ENCODE measurements around the gene DNAH8.

DNAH8 gene

GRCh38 chr6:38750968-38751615, 36.0 kb downstream of the DNAH8 start:
- no peak overlapping the region for H3K4me3 ChIP-seq (IDR thresholded peaks at IDR 0.05; ENCODE audit: insufficient read depth, low read depth, low read length)
- H3K27me3 ChIP-seq (ENCODE audit: insufficient read depth, low read depth) = no peaks in the 10 kb centered on the region
- no peak overlapping the region for H3K9ac ChIP-seq
- TF ChIP-seq CTCF (conservative IDR thresholded peaks at IDR 0.05; ENCODE audit: low read depth, low read length) = no peak
- H4K20me1 ChIP-seq (ENCODE audit: insufficient read depth) = no peaks in the 10 kb centered on the region
- H3K4me2 ChIP-seq = no peak overlapping the region
- no peak overlapping the region for H3K27ac ChIP-seq
- no peaks in the 10 kb centered on the region for H3K79me2 ChIP-seq (ENCODE audit: insufficient read depth, low read depth)
- H3K36me3 ChIP-seq (ENCODE audit: insufficient read depth) = no peaks in the 10 kb centered on the region
- no peak overlapping the region for H2AFZ ChIP-seq (ENCODE audit: low read depth)
- H3K4me1 ChIP-seq (ENCODE audit: low read depth, poor library complexity, severe bottlenecking) = no peaks in the 10 kb centered on the region

GRCh38 chr6:38753707-38754106, 38.6 kb downstream of the DNAH8 start:
- no peak overlapping the region for H3K27ac ChIP-seq
- H3K79me2 ChIP-seq (ENCODE audit: insufficient read depth, low read depth) = no peaks in the 10 kb centered on the region
- H3K36me3 ChIP-seq (ENCODE audit: insufficient read depth) = no peaks in the 10 kb centered on the region
- H3K9ac ChIP-seq = no peak overlapping the region
- H4K20me1 ChIP-seq (ENCODE audit: insufficient read depth) = no peaks in the 10 kb centered on the region
- H2AFZ ChIP-seq (ENCODE audit: low read depth) = no peak overlapping the region
- H3K27me3 ChIP-seq (ENCODE audit: insufficient read depth, low read depth) = no peaks in the 10 kb centered on the region
- H3K4me1 ChIP-seq (ENCODE audit: low read depth, poor library complexity, severe bottlenecking) = no peaks in the 10 kb centered on the region
- no peak for TF ChIP-seq CTCF (conservative IDR thresholded peaks at IDR 0.05; ENCODE audit: low read depth, low read length)
- no peak overlapping the region for H3K4me3 ChIP-seq (IDR thresholded peaks at IDR 0.05; ENCODE audit: insufficient read depth, low read depth, low read length)
- H3K4me2 ChIP-seq = no peak overlapping the region

- no peak for TF ChIP-seq CTCF (conservative IDR thresholded peaks at IDR 0.05; ENCODE audit: low read depth, low read length)
- H3K4me2 ChIP-seq = no peak overlapping the region
Observed at GRCh38 chr6:38755207-38755606, 40.1 kb downstream of the DNAH8 start.

GRCh38 chr6:38755874-38756273, 40.8 kb downstream of the DNAH8 start:
- H3K27me3 ChIP-seq (ENCODE audit: insufficient read depth, low read depth) = no peaks in the 10 kb centered on the region
- H3K4me3 ChIP-seq (IDR thresholded peaks at IDR 0.05; ENCODE audit: insufficient read depth, low read depth, low read length) = no peak overlapping the region
- H3K36me3 ChIP-seq (ENCODE audit: insufficient read depth) = no peaks in the 10 kb centered on the region
- no peak for TF ChIP-seq CTCF (conservative IDR thresholded peaks at IDR 0.05; ENCODE audit: low read depth, low read length)
- H3K27ac ChIP-seq = no peak overlapping the region
- H3K9ac ChIP-seq = no peak overlapping the region
- H4K20me1 ChIP-seq (ENCODE audit: insufficient read depth) = no peaks in the 10 kb centered on the region
- no peak overlapping the region for H3K4me2 ChIP-seq
- no peaks in the 10 kb centered on the region for H3K4me1 ChIP-seq (ENCODE audit: low read depth, poor library complexity, severe bottlenecking)
- H3K79me2 ChIP-seq (ENCODE audit: insufficient read depth, low read depth) = no peaks in the 10 kb centered on the region
- no peak overlapping the region for H2AFZ ChIP-seq (ENCODE audit: low read depth)

More at GRCh38 chr6:38755207-38755606, 40.1 kb downstream of the DNAH8 start:
- Histone ChIP-seq H3K4me1 (ENCODE audit: low read depth, poor library complexity, severe bottlenecking) (no peaks in the 10 kb centered on the region), H3K27ac (no peak overlapping the region), H3K4me3 (IDR thresholded peaks at IDR 0.05; ENCODE audit: insufficient read depth, low read depth, low read length) (no peak overlapping the region), H4K20me1 (ENCODE audit: insufficient read depth) (no peaks in the 10 kb centered on the region), H3K79me2 (ENCODE audit: insufficient read depth, low read depth) (no peaks in the 10 kb centered on the region), H3K9ac (no peak overlapping the region), H3K36me3 (ENCODE audit: insufficient read depth) (no peaks in the 10 kb centered on the region), H3K27me3 (ENCODE audit: insufficient read depth, low read depth) (no peaks in the 10 kb centered on the region), H2AFZ (ENCODE audit: low read depth) (no peak overlapping the region)

All from KMS-11 (cell line).